ENCODE results near the gene TSPAN11.

GRCh38 chr12:30973830-30974229 is 47.3 kb downstream of the TSPAN11 start:
- TF ChIP-seq POLR2A (IDR thresholded peaks at IDR 0.05) = no peak
- no peak for TF ChIP-seq CTCF (IDR thresholded peaks at IDR 0.05)

Data from adrenal gland (tissue), 5 donors.